Lower leg skin (tissue), 3 donors: ENCODE measurements around the gene TGM5.

ENCODE experiments used
- POLR2A ChIP-seq, 2 donors: fragments of 450-650 bp; IDR thresholded peaks; one replicate each; pipeline ENCODE4 v1.6.1; 2016 to 2017; ENCODE audit warnings: antibody characterized with exemption in 2 of 2, mild to moderate bottlenecking in 1 of 2, moderate library complexity in 1 of 2
- TF ChIP-seq, protein P1 (sequence below), 3 donors: fragments of 450-650 bp; IDR thresholded peaks; one replicate each; pipeline ENCODE4 v1.5.1; 2016; ENCODE audit warnings: antibody characterized with exemption in 3 of 3, mild to moderate bottlenecking in 3 of 3, moderate library complexity in 2 of 3

GRCh38 chr15:43314171-43314570 is 47.4 kb upstream of the TGM5 start:
- TF ChIP-seq, protein P1, sequence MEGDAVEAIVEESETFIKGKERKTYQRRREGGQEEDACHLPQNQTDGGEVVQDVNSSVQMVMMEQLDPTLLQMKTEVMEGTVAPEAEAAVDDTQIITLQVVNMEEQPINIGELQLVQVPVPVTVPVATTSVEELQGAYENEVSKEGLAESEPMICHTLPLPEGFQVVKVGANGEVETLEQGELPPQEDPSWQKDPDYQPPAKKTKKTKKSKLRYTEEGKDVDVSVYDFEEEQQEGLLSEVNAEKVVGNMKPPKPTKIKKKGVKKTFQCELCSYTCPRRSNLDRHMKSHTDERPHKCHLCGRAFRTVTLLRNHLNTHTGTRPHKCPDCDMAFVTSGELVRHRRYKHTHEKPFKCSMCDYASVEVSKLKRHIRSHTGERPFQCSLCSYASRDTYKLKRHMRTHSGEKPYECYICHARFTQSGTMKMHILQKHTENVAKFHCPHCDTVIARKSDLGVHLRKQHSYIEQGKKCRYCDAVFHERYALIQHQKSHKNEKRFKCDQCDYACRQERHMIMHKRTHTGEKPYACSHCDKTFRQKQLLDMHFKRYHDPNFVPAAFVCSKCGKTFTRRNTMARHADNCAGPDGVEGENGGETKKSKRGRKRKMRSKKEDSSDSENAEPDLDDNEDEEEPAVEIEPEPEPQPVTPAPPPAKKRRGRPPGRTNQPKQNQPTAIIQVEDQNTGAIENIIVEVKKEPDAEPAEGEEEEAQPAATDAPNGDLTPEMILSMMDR (IDR thresholded peaks at IDR 0.05) = no peak
- no peak for TF ChIP-seq POLR2A (IDR thresholded peaks at IDR 0.05)
